H1 (cell line): ENCODE results near the gene GDPD5. TPM values are rescaled to one million over a fixed set of nuclear protein-coding genes. Genes with fewer than 3 reads are reported as not detected.
A peak's percentile ranks its signal among the peaks of the same experiment; 100 is the strongest.

Experiments
- CTCF ChIA-PET: fragments of 300-600 bp; sonication (Branson Sonifier 250); formaldehyde crosslinking; loops from one replicate; lab custom pipeline; 2021; ENCODE audit not compliant: partially characterized antibody; lab: Charles Lee
- POLR2A ChIA-PET: fragments of 300-600 bp; sonication (Branson Sonifier 250); formaldehyde crosslinking; loops from one replicate; lab custom pipeline; 2021; ENCODE audit warnings: inconsistent platforms; ENCODE audit not compliant: partially characterized antibody; lab: Charles Lee
- DNase-seq, 2 experiments: peaks; one replicate each; pipeline versions ENCODE4 v3.0.0 to v3.0.0-alpha.2; 2010 to 2022; ENCODE audit warnings: low spot score in 2 of 2, low read depth in 1 of 2, mixed read lengths in 1 of 2
- FAIRE-seq: peaks from 2 replicates; lab custom pipeline; 2011; peaks lifted over from hg19 to GRCh38; lab: Jason Lieb, UNC
- H2AFZ ChIP-seq: 2 replicates; pipeline ENCODE4 v1.8.1; 2012; ENCODE audit warnings: low read length, inconsistent platforms
- H2AK5ac ChIP-seq: 2 replicates; pipeline ENCODE4 v1.6.1; 2013; ENCODE audit warnings: low read depth, low read length
- H2BK120ac ChIP-seq: replicated peaks from 2 replicates; pipeline ENCODE3; 2013; ENCODE audit warnings: low read depth, low read length, inconsistent platforms
- H2BK12ac ChIP-seq: 2 replicates; pipeline ENCODE4 v1.6.1; 2013; ENCODE audit warnings: low read depth, low read length
- H2BK15ac ChIP-seq: 2 replicates; pipeline ENCODE4 v1.6.1; 2013; ENCODE audit warnings: low read length
- H2BK20ac ChIP-seq: 2 replicates; pipeline ENCODE4 v1.6.1; 2013; ENCODE audit warnings: low read length
- H2BK5ac ChIP-seq: 2 replicates; pipeline ENCODE4 v1.6.1; 2013; ENCODE audit warnings: low read depth, low read length
- H3K14ac ChIP-seq: 2 replicates; pipeline ENCODE4 v1.6.1; 2013; ENCODE audit warnings: inconsistent platforms; ENCODE audit not compliant: insufficient read length
- H3K18ac ChIP-seq: 2 replicates; pipeline ENCODE4 v1.6.1; 2013; ENCODE audit warnings: low read length; ENCODE audit errors: extremely low read depth
- H3K23ac ChIP-seq: 2 replicates; pipeline ENCODE4 v1.6.1; 2013; ENCODE audit warnings: inconsistent platforms; ENCODE audit not compliant: insufficient read length
- H3K23me2 ChIP-seq: 2 replicates; pipeline ENCODE4 v1.6.1; 2013; ENCODE audit warnings: low read depth, low read length
- H3K27ac ChIP-seq: 2 replicates; pipeline ENCODE4 v1.6.1; 2011; ENCODE audit warnings: low read depth, low read length, inconsistent platforms
- H3K27me3 ChIP-seq, 4 experiments: replicated peaks in 1 of 4; 1 replicate in 1 of 4; 2 replicates in 3 of 4; pipeline versions ENCODE4 v1.6.1 to v1.8.1; 2011 to 2013; ENCODE audit warnings: low read length in 3 of 4, mild to moderate bottlenecking in 3 of 4, inconsistent platforms in 2 of 4, mixed read lengths in 2 of 4, moderate library complexity in 1 of 4; ENCODE audit not compliant: control insufficient read depth in 3 of 4, insufficient read depth in 3 of 4; ENCODE audit errors: extremely low read depth in 1 of 4
- H3K36me3 ChIP-seq, 4 experiments: 2 replicates each; pipeline versions ENCODE4 v1.6.1 to v1.8.1; 2011 to 2013; ENCODE audit warnings: mild to moderate bottlenecking in 4 of 4, low read length in 3 of 4, moderate library complexity in 2 of 4, control low read depth in 1 of 4, inconsistent platforms in 1 of 4; ENCODE audit not compliant: insufficient read depth in 4 of 4, control insufficient read depth in 2 of 4
- H3K4ac ChIP-seq: replicated peaks from 2 replicates; pipeline ENCODE3; 2013; ENCODE audit warnings: low read length, low read depth, mixed read lengths, inconsistent platforms; ENCODE audit not compliant: insufficient read length
- H3K4me1 ChIP-seq, 4 experiments: replicated peaks in 1 of 4; 1 replicate in 1 of 4; 2 replicates in 3 of 4; pipeline versions ENCODE4 v1.6.1 to v1.8.1; 2011 to 2013; ENCODE audit warnings: low read length in 3 of 4, inconsistent platforms in 2 of 4, mixed read lengths in 1 of 4; ENCODE audit not compliant: insufficient read depth in 4 of 4, control insufficient read depth in 3 of 4
- H3K4me2 ChIP-seq, 2 experiments: 2 replicates each; pipeline versions ENCODE4 v1.6.1 to v1.8.1; 2011 to 2013; ENCODE audit warnings: low read depth in 2 of 2, low read length in 2 of 2, control low read depth in 1 of 2, inconsistent platforms in 1 of 2, mild to moderate bottlenecking in 1 of 2; ENCODE audit not compliant: insufficient read depth in 1 of 2
- H3K4me3 ChIP-seq, 4 experiments: fragments of 200-600, 300-600 bp in 1 of 4; sonication (generic), shearing (Covaris generic), sonication (Bioruptor Twin) in 1 of 4; 2 replicates each; pipeline versions ENCODE4 v1.5.1 to v1.8.1; 2011 to 2016; ENCODE audit warnings: low read length in 4 of 4, low read depth in 3 of 4, control low read depth in 2 of 4, inconsistent platforms in 2 of 4, mild to moderate bottlenecking in 2 of 4, mixed read lengths in 1 of 4, moderate library complexity in 1 of 4; ENCODE audit not compliant: insufficient read depth in 2 of 4; ENCODE audit errors: extremely low read depth in 1 of 4
- H3K56ac ChIP-seq: replicated peaks from 2 replicates; pipeline ENCODE3; 2013; ENCODE audit warnings: low read depth, mild to moderate bottlenecking, mixed read lengths, low read length, inconsistent platforms; ENCODE audit not compliant: insufficient read length
- H3K79me1 ChIP-seq: 2 replicates; pipeline ENCODE4 v1.6.1; 2013; ENCODE audit warnings: low read depth, low read length, control low read depth
- H3K79me2 ChIP-seq, 2 experiments: 2 replicates each; pipeline versions ENCODE4 v1.6.1 to v1.8.1; 2012 to 2013; ENCODE audit warnings: low read length in 2 of 2, mild to moderate bottlenecking in 2 of 2, inconsistent platforms in 1 of 2; ENCODE audit not compliant: insufficient read depth in 2 of 2, control insufficient read depth in 1 of 2
- H3K9ac ChIP-seq, 4 experiments: replicated peaks in 1 of 4; 1 replicate in 1 of 4; 2 replicates in 3 of 4; pipeline versions ENCODE4 v1.6.1 to v1.8.1; 2011 to 2013; ENCODE audit warnings: low read depth in 3 of 4, low read length in 3 of 4, control low read depth in 2 of 4, mild to moderate bottlenecking in 2 of 4, moderate library complexity in 2 of 4, inconsistent platforms in 1 of 4; ENCODE audit errors: extremely low read depth in 1 of 4
- H3K9me3 ChIP-seq, 2 experiments: 2 replicates each; pipeline versions ENCODE4 v1.6.1 to v1.8.1; 2012 to 2013; ENCODE audit warnings: mild to moderate bottlenecking in 2 of 2, moderate library complexity in 2 of 2, control low read depth in 1 of 2, inconsistent platforms in 1 of 2, low read depth in 1 of 2, low read length in 1 of 2, mixed read lengths in 1 of 2; ENCODE audit not compliant: insufficient read depth in 2 of 2
- H4K20me1 ChIP-seq, 2 experiments: replicated peaks in 1 of 2; 2 replicates each; pipeline versions ENCODE3 to v1.8.1; 2011 to 2013; ENCODE audit warnings: inconsistent platforms in 2 of 2, low read length in 2 of 2, mild to moderate bottlenecking in 1 of 2; ENCODE audit not compliant: insufficient read depth in 2 of 2, control insufficient read depth in 1 of 2
- H4K5ac ChIP-seq: 2 replicates; pipeline ENCODE4 v1.6.1; 2013; ENCODE audit warnings: low read length, low read depth, mixed read lengths, inconsistent platforms; ENCODE audit not compliant: insufficient read length
- H4K8ac ChIP-seq: 2 replicates; pipeline ENCODE4 v1.8.0; 2013; ENCODE audit warnings: mild to moderate bottlenecking, moderate library complexity, low read length, inconsistent platforms; ENCODE audit not compliant: insufficient read depth; ENCODE audit errors: extremely low read depth
- H4K91ac ChIP-seq: replicated peaks from 2 replicates; pipeline ENCODE3; 2013; ENCODE audit warnings: low read length, mixed read lengths, inconsistent platforms; ENCODE audit not compliant: insufficient read length
- CBX5 ChIP-seq: fragments of 300-800, 300-1000 bp; sonication (generic); IDR thresholded peaks from 2 replicates; pipeline ENCODE4 v1.7.1; 2016; ENCODE audit warnings: antibody characterized with exemption, low read length, low read depth
- GABPA ChIP-seq: IDR thresholded peaks from 2 replicates; pipeline ENCODE4 v1.6.1; 2011; ENCODE audit warnings: mild to moderate bottlenecking, low read length, moderate library complexity, borderline replicate concordance; ENCODE audit not compliant: insufficient read depth
- HDAC2 ChIP-seq, 2 experiments: fragments of 300-600 bp in 1 of 2; sonication (generic) in 1 of 2; IDR thresholded peaks; 2 replicates each; pipeline ENCODE4 v1.6.1; 2011 to 2012; ENCODE audit warnings: low read depth in 2 of 2, low read length in 2 of 2, mild to moderate bottlenecking in 2 of 2, moderate library complexity in 2 of 2, borderline replicate concordance in 1 of 2, inconsistent platforms in 1 of 2
- MAFK ChIP-seq: IDR thresholded peaks from 2 replicates; pipeline ENCODE4 v1.6.1; 2012; ENCODE audit warnings: low read depth, mild to moderate bottlenecking, improper control_type of control experiment, low read length
- RAD21 ChIP-seq, 2 experiments: IDR thresholded peaks in 1 of 2; conservative IDR thresholded peaks in 1 of 2; 2 replicates each; pipeline ENCODE4 v1.6.1; 2011; ENCODE audit warnings: low read depth in 2 of 2, low read length in 2 of 2, improper control_type of control experiment in 1 of 2, inconsistent platforms in 1 of 2, mild to moderate bottlenecking in 1 of 2, moderate library complexity in 1 of 2
- WGBS, 2 experiments: shearing (Covaris generic) in 1 of 2; methylation state at CpG; one replicate each; pipeline versions ENCODE4 v1.1.6 to v1.1.7; 2013 to 2015; ENCODE audit warnings: low lambda C conversion rate in 2 of 2, mixed read lengths in 2 of 2, inconsistent platforms in 1 of 2, low coverage in 1 of 2, missing lambda C conversion rate in 1 of 2; ENCODE audit not compliant: insufficient replicate concordance in 2 of 2, insufficient coverage in 1 of 2, insufficient read length in 1 of 2; ENCODE audit errors: extremely low coverage in 1 of 2, missing lambda C conversion rate in 1 of 2; 5-methylcytosine and 5-hydroxymethylcytosine counted together
- polyA plus RNA-seq, 7 experiments: library from polyadenylated mRNA; depleted of rRNA in 3 of 7; stranded (reverse) in 5 of 7; unstranded in 2 of 7; fragments of >200 nt in 5 of 7; fragments of 200-250 nt in 2 of 7; gene quantifications; 1 replicate in 5 of 7; 2 replicates in 1 of 7; 4 replicates in 1 of 7; pipeline versions ENCODE4 v1.2.1 to v1.2.3, GENCODE V29; 2011 to 2013; ENCODE audit warnings: missing spikeins in 2 of 7, mixed read lengths in 2 of 7
- total RNA-seq: library from RNA; stranded (reverse); fragmentation: NEBNext Ultra II Directional; extraction: Animal tissue kit (Norgen Biotek cat#: 25700); gene quantifications from 2 replicates; pipeline ENCODE4 v1.2.1, GENCODE V29; 2021
- TF ChIP-seq, protein P1 (sequence below): IDR thresholded peaks from 2 replicates; pipeline ENCODE4 v1.6.1; 2012; ENCODE audit warnings: inconsistent platforms
- TF ChIP-seq, protein P2 (sequence below), 3 experiments: IDR thresholded peaks; 1 replicate in 2 of 3; 2 replicates in 1 of 3; pipeline versions ENCODE4 v1.5.1 to v1.6.1; 2011; ENCODE audit warnings: low read length in 3 of 3, mild to moderate bottlenecking in 3 of 3, inconsistent platforms in 2 of 3, low read depth in 1 of 3, moderate library complexity in 1 of 3; ENCODE audit not compliant: insufficient read depth in 1 of 3; ENCODE audit errors: control extremely low read depth in 1 of 3

The GDPD5 gene
- total and polyA plus RNA-seq, 2 of the 8 experiments (the other 6 are each of a cell fraction or from before 2014, with no cell fraction given): 7.8 to 8.6 TPM

DNA sequence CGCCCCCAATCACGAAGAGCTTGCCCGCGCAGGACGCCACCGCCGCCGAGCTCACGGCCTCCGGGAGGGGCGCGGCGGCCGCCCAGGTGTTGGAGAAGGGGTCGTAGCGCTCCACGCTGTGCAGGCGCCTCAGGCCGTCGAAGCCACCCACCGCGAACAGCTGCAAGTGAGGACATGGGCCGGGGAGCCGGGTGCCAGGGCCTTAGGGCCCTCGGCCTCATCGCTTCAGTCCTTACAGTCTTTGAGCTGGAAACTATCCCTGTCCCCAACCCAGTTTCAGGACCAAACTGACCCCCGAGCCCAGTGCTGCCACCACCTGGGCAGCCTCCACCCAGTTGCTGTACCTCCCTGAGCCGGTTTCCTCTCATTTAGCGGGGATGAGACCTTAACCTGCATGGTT lies 100.3 kb downstream of the GDPD5 start:
- ChIA-PET CTCF (interaction anchor here (0.6 to 18.5 kb wide), 36 partner anchors 9 to 271 kb away, joined by 3 to 201 read pairs (median 4); partner anchors contain the start of gene RPS3), POLR2A (interaction anchor here (0.7 to 27.9 kb wide), 10 partner anchors 9 to 145 kb away, joined by 3 to 570 read pairs (median 4); partner anchors contain the start of gene RPS3)
- DNase-seq (peak in 1 of 2 experiments; percentile 85), FAIRE-seq (no peak)
- H2AK5ac ChIP-seq: no peak overlapping the region
- H2BK15ac ChIP-seq: no peak overlapping the region
- no peak overlapping the region for H3K56ac ChIP-seq
- H4K91ac ChIP-seq: no peak overlapping the region
- H3K14ac ChIP-seq: no peak overlapping the region
- H3K9ac ChIP-seq: no peak overlapping the region
- peak overlapping the region; percentile 4 to 49 (median 25); a peak in 6 of 8 replicates for H3K4me3 ChIP-seq
- H3K27me3 ChIP-seq: peaks cover 27 to 37% (median 31%) of the 10 kb centered on the region in 4 experiments
- no peak overlapping the region for H3K18ac ChIP-seq
- H3K4me1 ChIP-seq: peaks cover 0 to 10% (median 5%) of the 10 kb centered on the region in 4 experiments; a peak in 4 of 7 replicates
- no peaks in the 10 kb centered on the region for H3K79me2 ChIP-seq
- peaks cover 9 to 19% of the 10 kb centered on the region in 2 experiments; a peak in 3 of 4 replicates for H3K9me3 ChIP-seq
- WGBS, 2 experiments: 42% methylated on average over 21 of the region's 29 CpGs; no CpG with 5 or more reads in 1 of the 2 experiments
- no peak overlapping the region for H2AFZ ChIP-seq
- no peak overlapping the region; the same call in 1 of the 2 replicates for H2BK12ac ChIP-seq
- H3K4me2 ChIP-seq: peak overlapping the region; percentile 62 to 65
- no peak overlapping the region for H2BK5ac ChIP-seq
- H3K79me1 ChIP-seq: no peaks in the 10 kb centered on the region
- H2BK120ac ChIP-seq: no peak overlapping the region
- H3K23me2 ChIP-seq: peaks cover 2% of the 10 kb centered on the region; the same call in 1 of the 2 replicates
- peaks cover 1 to 2% of the 10 kb centered on the region in 2 experiments for H4K20me1 ChIP-seq
- H3K36me3 ChIP-seq: peaks cover 0 to 17% (median 3%) of the 10 kb centered on the region in 4 experiments; a peak in 4 of 8 replicates
- no peak overlapping the region for H2BK20ac ChIP-seq
- H4K5ac ChIP-seq: no peak overlapping the region
- H3K23ac ChIP-seq: no peak overlapping the region
- H3K27ac ChIP-seq: no peak overlapping the region
- H3K4ac ChIP-seq: no peak overlapping the region
- no peak overlapping the region; the same call in 1 of the 2 replicates for H4K8ac ChIP-seq
- TF ChIP-seq, protein P1, sequence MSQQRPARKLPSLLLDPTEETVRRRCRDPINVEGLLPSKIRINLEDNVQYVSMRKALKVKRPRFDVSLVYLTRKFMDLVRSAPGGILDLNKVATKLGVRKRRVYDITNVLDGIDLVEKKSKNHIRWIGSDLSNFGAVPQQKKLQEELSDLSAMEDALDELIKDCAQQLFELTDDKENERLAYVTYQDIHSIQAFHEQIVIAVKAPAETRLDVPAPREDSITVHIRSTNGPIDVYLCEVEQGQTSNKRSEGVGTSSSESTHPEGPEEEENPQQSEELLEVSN: peak; percentile 60
- TF ChIP-seq RAD21 (IDR thresholded peaks at IDR 0.05 in 1 of 2, conservative IDR thresholded peaks at IDR 0.05 in 1 of 2; ENCODE audit: low read depth in 2 of 2, low read length in 2 of 2) (peak; percentile 45 to 59), MAFK (no peak), HDAC2 (IDR thresholded peaks at IDR 0.05; ENCODE audit: borderline replicate concordance in 1 of 2, low read depth in 2 of 2, low read length in 2 of 2) (no peak), GABPA (peak; percentile 65; the same call in 1 of the 2 replicates), CBX5 (no peak)
- TF ChIP-seq, protein P2, sequence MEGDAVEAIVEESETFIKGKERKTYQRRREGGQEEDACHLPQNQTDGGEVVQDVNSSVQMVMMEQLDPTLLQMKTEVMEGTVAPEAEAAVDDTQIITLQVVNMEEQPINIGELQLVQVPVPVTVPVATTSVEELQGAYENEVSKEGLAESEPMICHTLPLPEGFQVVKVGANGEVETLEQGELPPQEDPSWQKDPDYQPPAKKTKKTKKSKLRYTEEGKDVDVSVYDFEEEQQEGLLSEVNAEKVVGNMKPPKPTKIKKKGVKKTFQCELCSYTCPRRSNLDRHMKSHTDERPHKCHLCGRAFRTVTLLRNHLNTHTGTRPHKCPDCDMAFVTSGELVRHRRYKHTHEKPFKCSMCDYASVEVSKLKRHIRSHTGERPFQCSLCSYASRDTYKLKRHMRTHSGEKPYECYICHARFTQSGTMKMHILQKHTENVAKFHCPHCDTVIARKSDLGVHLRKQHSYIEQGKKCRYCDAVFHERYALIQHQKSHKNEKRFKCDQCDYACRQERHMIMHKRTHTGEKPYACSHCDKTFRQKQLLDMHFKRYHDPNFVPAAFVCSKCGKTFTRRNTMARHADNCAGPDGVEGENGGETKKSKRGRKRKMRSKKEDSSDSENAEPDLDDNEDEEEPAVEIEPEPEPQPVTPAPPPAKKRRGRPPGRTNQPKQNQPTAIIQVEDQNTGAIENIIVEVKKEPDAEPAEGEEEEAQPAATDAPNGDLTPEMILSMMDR (IDR thresholded peaks at IDR 0.05; ENCODE audit: control extremely low read depth in 1 of 3, insufficient read depth in 1 of 3, low read depth in 1 of 3, low read length in 3 of 3): peak; percentile 74 to 88 (median 87)
